GM18951 (cell line): ENCODE data around the gene ZSWIM6.

Experiments
- POLR2A ChIP-seq: IDR thresholded peaks from 4 replicates; pipeline ENCODE4 v1.6.1; 2011; ENCODE audit warnings: mild to moderate bottlenecking; ENCODE audit not compliant: insufficient read length, insufficient read depth; ENCODE audit errors: extremely low read depth
- in situ Hi-C: fragments of 300-500 bp; cut with MboI; formaldehyde crosslinking; loops from one replicate; pipeline ENCODE4 v1.12.0; 2022; ENCODE audit warnings: low sequenced_read_pairs, mixed read lengths, inconsistent platforms; ENCODE audit not compliant: unreplicated experiment

The ZSWIM6 gene

GRCh38 chr5:61455179-61456006 lies 123.3 kb downstream of the ZSWIM6 start:
- in situ Hi-C loops: no loop called here
- no peak for TF ChIP-seq POLR2A

- in situ Hi-C loops: no loop called here
- TF ChIP-seq POLR2A: no peak
Measured at GRCh38 chr5:61460471-61460870, 128.4 kb downstream of the ZSWIM6 start.

GRCh38 chr5:61461417-61461816 lies 129.4 kb downstream of the ZSWIM6 start:
- TF ChIP-seq POLR2A: no peak
- in situ Hi-C loops: no loop called here

GRCh38 chr5:61461926-61462325 lies 129.9 kb downstream of the ZSWIM6 start:
- no peak for TF ChIP-seq POLR2A
- in situ Hi-C loops: no loop called here

GRCh38 chr5:61463596-61463995 lies 131.5 kb downstream of the ZSWIM6 start:
- in situ Hi-C loops: no loop called here
- TF ChIP-seq POLR2A: no peak

- no peak for TF ChIP-seq POLR2A
- in situ Hi-C loops: no loop called here
Measured at GRCh38 chr5:61464512-61464911, 132.5 kb downstream of the ZSWIM6 start.

GRCh38 chr5:61465066-61465465 lies 133.0 kb downstream of the ZSWIM6 start:
- in situ Hi-C loops: no loop called here
- TF ChIP-seq POLR2A: no peak

- no peak for TF ChIP-seq POLR2A
- in situ Hi-C loops: no loop called here
Measured at GRCh38 chr5:61465496-61465895, 133.4 kb downstream of the ZSWIM6 start.

- no peak for TF ChIP-seq POLR2A
- in situ Hi-C loops: no loop called here
Measured at GRCh38 chr5:61466017-61466416, 134.0 kb downstream of the ZSWIM6 start.

- in situ Hi-C loops: no loop called here
- TF ChIP-seq POLR2A: no peak
Measured at GRCh38 chr5:61467766-61468482, 135.9 kb downstream of the ZSWIM6 start.

- TF ChIP-seq POLR2A: no peak
- in situ Hi-C loops: no loop called here
Measured at GRCh38 chr5:61468483-61468865, 136.4 kb downstream of the ZSWIM6 start.

- in situ Hi-C loops: no loop called here
- no peak for TF ChIP-seq POLR2A
Measured at GRCh38 chr5:61471352-61471751, 139.3 kb downstream of the ZSWIM6 start.

- in situ Hi-C loops: no loop called here
- TF ChIP-seq POLR2A: no peak
Measured at GRCh38 chr5:61472172-61472958, 140.3 kb downstream of the ZSWIM6 start.
